Measurements from ENCODE around the gene RALGAPA1. TPM values are rescaled to one million over a fixed set of nuclear protein-coding genes. Genes with fewer than 3 reads are reported as not detected.

RALGAPA1 gene
- total and polyA plus RNA-seq, 2 of the 13 experiments (the other 11 are each of a cell fraction or from before 2014, with no cell fraction given): 65.0 to 89.2 TPM

- TF ChIP-seq TEF (CRISPR knock-in tag; IDR thresholded peaks at IDR 0.05): peak; percentile 100
- peak; percentile 99 for TF ChIP-seq ZNF672 (CRISPR knock-in tag; IDR thresholded peaks at IDR 0.05)
- peak; percentile 100 for TF ChIP-seq TBX2 (CRISPR knock-in tag; IDR thresholded peaks at IDR 0.05; ENCODE audit: borderline replicate concordance)
- peak; percentile 100 for TF ChIP-seq ZNF354B (CRISPR knock-in tag; IDR thresholded peaks at IDR 0.05)
- peak; percentile 93 for TF ChIP-seq PAXIP1 (CRISPR knock-in tag; conservative IDR thresholded peaks at IDR 0.05)
- TF ChIP-seq ZNF232 (CRISPR knock-in tag; IDR thresholded peaks at IDR 0.05; ENCODE audit: borderline replicate concordance): peak; percentile 100
- peak; percentile 91 for TF ChIP-seq CEBPG (CRISPR knock-in tag; IDR thresholded peaks at IDR 0.05)
- peak; percentile 100 for TF ChIP-seq MTF1 (CRISPR knock-in tag; IDR thresholded peaks at IDR 0.05)
- TF ChIP-seq ATF6 (CRISPR knock-in tag; conservative IDR thresholded peaks at IDR 0.05): peak; percentile 100
- no peak for TF ChIP-seq TBP (CRISPR knock-in tag; IDR thresholded peaks at IDR 0.05)
- peak; percentile 100 for TF ChIP-seq ZZZ3 (CRISPR knock-in tag; IDR thresholded peaks at IDR 0.05; ENCODE audit: borderline replicate concordance)
- no peak for TF ChIP-seq CHD4 (IDR thresholded peaks at IDR 0.05; ENCODE audit: borderline replicate concordance, low read length)
- TF ChIP-seq PLRG1 (conservative IDR thresholded peaks at IDR 0.05): no peak
- TF ChIP-seq ZSCAN29 (CRISPR knock-in tag; conservative IDR thresholded peaks at IDR 0.05): peak; percentile 99
- peak; percentile 100 for TF ChIP-seq ZNF737 (CRISPR knock-in tag; IDR thresholded peaks at IDR 0.05; ENCODE audit: borderline replicate concordance)
- peak; percentile 99 for TF ChIP-seq GTF3A (CRISPR knock-in tag; conservative IDR thresholded peaks at IDR 0.05)
- peak; percentile 99 for TF ChIP-seq RARA (CRISPR knock-in tag; IDR thresholded peaks at IDR 0.05)
- TF ChIP-seq HINFP (CRISPR knock-in tag; IDR thresholded peaks at IDR 0.05; ENCODE audit: low read depth): peak; percentile 99
- peak; percentile 100 for TF ChIP-seq ZNF280B (CRISPR knock-in tag; IDR thresholded peaks at IDR 0.05; ENCODE audit: borderline replicate concordance)
- peak; percentile 100 for TF ChIP-seq ZNF296 (CRISPR knock-in tag; conservative IDR thresholded peaks at IDR 0.05)
- peak; percentile 100 for TF ChIP-seq ZNF30 (CRISPR knock-in tag; IDR thresholded peaks at IDR 0.05)
- TF ChIP-seq RXRB (CRISPR knock-in tag; IDR thresholded peaks at IDR 0.05; ENCODE audit: borderline replicate concordance): peak; percentile 100
Measured at GRCh38 chr14:35534873-35535482, 274.1 kb downstream of the RALGAPA1 start (continued).
